GM18498 (cell line): ENCODE data around the gene SHC3.
A peak's percentile ranks its signal among the peaks of the same experiment; 100 is the strongest.
"Not testable (repeated sequence)": the region's sequence is repeated elsewhere in the genome, so short reads cannot be mapped to it uniquely, and the experiment has no call there.

Experiments
- ATAC-seq: cut with Tn5 transposase; IDR thresholded peaks from one replicate; pipeline ENCODE4 v1.9.1; 2021; ENCODE audit warnings: mild to moderate bottlenecking, moderate library complexity; ENCODE audit not compliant: unreplicated experiment

SHC3 gene, protein sequence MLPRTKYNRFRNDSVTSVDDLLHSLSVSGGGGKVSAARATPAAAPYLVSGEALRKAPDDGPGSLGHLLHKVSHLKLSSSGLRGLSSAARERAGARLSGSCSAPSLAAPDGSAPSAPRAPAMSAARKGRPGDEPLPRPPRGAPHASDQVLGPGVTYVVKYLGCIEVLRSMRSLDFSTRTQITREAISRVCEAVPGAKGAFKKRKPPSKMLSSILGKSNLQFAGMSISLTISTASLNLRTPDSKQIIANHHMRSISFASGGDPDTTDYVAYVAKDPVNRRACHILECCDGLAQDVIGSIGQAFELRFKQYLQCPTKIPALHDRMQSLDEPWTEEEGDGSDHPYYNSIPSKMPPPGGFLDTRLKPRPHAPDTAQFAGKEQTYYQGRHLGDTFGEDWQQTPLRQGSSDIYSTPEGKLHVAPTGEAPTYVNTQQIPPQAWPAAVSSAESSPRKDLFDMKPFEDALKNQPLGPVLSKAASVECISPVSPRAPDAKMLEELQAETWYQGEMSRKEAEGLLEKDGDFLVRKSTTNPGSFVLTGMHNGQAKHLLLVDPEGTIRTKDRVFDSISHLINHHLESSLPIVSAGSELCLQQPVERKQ

DNA sequence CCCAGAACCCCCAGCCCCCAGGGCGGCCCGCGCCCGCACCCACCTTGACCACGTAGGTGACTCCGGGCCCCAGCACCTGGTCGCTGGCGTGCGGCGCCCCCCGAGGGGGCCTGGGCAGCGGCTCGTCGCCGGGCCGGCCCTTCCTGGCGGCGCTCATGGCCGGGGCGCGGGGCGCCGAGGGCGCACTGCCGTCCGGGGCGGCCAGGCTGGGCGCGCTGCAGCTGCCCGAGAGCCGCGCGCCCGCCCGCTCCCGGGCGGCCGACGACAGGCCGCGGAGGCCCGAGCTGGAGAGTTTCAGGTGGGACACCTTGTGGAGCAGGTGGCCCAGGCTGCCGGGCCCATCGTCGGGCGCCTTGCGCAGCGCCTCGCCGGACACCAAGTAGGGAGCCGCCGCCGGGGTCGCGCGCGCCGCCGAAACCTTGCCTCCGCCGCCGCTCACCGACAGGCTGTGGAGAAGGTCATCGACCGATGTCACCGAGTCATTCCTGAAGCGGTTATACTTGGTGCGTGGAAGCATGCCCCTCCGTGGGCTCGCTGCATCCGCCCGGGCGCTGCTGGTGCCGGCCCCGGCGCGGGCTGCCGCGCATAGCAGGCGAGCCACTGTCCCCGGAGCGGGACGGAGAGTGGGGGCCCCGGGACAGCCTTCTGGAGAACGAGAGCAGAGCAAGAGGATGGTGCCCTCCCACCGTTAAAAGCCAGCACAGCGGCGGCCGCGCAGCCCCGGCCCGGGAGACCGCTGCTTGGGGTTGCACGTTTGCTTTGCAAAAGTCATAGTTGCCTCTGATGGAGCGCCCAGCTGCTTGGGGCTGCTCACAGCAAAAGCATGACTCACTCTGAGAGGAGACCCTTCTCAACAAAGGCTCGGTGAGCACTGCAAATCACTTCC, at the start of gene SHC3:
Gene SHC3 (minus strand): TSS at position 875 of the 886 bp plus-strand sequence. CDS start 358 bp downstream, at position 517.
- no peak for ATAC-seq

DNA sequence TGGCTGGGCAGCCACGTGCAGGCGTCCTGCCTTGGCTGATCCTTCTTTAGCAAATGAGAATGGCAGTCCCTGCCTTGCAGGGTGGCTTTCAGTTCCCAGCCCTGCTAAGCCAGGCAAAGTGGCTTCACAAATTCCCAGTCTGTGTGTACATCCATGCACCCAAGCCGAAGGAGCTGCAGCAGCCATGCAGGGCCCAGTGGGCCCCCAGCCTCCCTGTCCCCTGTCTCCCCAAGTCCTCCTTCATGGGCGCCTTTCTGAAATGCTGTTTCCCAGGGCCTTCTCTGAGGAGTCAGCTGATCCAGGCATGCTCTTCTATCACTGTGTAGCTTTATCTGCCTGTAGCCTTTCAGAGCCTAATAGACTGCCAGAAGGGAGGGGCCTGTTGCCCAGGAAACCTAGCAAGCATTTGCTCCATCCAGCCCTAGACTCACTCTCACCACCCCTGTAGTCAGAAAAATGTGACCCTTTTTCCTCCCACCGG, 47.4 kb upstream of the SHC3 start:
- no peak for ATAC-seq

DNA sequence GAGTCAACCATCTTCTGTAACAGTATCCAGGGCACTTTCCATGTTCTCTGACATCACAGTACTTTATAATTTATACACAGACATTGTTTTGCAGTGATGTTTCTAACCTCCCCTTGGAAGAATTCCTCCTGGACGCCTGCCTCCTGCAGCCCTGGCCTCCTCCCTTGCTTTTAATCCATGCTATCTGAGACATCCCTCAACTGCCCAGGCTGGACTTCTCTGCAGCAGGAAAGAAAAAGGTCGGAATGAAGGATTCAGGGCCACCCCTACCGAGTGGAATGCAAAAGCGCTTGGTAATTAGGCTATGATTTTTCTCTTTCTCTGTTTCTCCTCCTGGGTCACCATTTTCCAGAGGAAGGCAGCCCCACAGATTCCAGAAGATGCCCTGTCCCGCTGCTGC, 47.0 kb upstream of the SHC3 start:
- ATAC-seq = no peak

DNA sequence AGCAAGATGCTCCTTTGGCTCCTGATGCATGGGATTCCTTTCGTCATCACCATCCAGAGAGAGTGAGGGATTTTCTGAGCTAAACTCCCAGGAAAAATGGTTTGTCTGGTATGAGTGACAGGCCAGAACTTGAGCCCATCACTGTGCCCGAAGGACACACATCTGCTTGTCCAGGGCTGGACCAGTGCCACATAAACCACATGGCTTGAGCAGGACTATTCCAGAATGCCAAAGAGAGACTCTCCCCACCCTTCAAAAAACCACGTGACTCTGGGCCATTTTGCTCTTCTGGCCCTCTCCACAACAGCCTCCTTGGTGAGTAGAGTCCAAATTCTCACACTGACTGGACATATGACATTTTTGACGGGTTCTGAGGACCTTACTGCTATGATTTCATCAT, 46.4 kb upstream of the SHC3 start:
- ATAC-seq = no peak

DNA sequence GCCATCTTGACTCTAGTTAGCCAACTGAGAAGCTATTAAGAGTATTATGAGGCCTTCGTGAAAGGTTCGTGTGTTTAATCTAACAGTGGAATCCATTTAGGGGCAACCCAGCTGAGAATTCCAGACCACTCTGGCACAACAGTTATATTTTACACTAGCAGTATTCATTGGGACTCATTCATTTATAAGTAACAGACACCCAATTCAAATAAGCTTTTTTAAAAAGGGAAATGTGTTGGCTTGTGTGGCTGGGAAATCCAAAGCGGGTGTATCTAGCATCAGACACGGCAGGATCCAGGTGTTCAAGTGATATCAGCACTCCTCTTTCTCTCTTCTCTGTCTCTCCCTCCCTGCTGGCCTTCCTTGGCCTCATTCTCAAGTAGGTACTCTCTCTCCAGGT, 46.0 kb upstream of the SHC3 start:
- no peak for ATAC-seq

DNA sequence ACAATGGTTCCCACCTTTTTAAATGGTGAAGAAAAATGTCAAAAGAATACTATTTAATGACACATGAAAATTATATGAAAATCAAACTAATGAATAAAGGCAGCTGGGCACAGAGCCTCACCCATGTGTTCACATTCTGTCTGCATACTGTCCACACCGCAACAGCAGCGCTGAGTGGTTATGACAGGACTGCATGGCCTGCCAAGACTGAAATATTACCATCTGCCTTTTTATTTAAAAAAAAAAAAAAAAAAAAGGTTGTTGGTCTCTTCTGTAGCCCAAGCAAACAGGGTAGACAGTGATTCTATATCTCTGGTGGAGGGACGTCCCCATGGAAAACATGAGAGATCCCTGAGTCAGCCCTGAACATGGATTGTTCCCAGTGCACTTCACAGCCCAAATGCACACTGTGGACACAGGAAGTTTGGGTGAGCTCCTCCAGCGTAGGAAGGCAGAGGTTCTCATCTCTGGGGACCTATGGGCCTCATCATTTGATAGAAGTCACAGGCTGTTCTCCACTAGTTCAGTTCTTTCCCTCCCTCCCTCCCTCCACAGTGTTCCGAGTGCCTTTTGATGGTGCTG, 44.9 kb upstream of the SHC3 start:
- ATAC-seq = no peak

DNA sequence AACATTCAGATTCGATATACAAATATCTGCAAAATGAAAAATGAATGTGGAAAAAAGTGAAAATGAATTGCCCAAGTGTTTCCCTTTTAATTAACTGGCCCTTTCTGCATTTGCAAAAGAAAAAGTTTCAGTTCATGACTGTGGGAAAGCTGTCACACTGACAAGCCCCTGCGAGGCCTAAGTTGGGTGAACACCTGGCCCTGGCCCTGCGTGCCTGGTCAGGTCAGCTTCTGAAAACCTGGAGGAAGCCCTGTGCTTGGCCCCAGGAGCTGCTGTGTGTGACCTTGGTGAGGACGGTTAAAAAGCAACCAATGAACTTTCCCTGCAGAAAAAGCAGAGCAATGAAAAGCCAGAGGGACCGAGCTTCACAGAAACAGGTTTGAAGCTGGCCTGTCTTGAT, 41.0 kb upstream of the SHC3 start:
- peak; percentile 46 for ATAC-seq

DNA sequence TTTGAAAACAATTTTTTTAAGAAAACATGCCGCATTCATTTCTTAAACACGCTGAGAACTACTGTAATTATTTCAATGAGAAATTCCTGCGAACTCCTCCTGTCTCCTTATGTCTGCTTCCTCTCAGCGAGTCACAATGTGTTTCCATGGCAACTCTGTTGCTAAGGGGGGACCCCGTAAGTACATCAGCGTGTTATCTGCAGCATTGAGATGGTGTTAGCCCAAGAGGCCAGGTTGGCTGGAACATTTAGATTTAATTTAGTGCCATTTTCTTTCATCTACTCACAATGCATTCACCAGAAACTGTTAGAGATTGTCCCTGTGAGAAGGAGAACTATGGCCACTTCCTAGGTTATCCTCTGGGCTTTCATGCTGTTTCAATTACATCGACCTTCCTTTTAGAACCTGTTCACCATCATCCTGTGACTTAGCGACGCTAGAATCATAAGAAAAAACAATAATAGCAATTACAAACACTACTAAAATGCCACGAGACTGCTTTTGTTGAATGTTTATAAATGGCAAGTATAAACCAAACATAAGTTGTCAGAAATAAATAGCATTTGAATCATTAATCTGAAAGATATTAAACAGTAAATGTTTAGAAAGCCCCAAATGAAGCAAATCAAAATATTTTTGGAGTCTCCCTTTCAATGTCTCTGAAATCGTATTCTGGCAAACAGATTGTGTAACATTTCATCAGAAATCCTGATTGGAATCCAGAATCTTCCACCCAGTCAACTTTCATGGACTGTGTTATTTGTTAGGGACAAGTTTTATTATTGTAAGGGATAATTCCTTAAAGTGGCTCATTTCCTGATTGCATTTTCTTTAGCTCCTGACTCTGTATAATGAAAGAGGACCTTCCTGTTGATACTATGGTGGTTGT, 39.7 kb upstream of the SHC3 start:
- ATAC-seq = no peak

DNA sequence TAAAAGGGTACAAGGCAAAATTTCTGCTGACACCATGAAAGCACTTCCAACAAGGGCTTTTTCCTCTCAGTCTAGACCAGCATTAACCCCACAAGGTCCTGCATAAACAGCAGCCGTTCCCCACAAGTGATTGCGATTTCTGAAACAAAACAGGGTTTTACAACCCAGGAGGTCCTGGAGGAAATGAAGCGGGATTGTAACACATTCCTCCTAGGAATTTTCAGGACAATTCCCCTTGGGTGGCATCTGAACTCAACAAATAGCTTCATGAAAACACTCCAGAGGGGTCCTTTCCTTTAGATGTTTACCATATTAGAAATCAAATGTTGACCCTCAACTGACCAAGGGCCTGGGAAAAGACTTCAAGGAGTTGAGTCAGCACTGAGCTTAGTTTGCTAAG, 36.7 kb upstream of the SHC3 start:
- no peak for ATAC-seq

DNA sequence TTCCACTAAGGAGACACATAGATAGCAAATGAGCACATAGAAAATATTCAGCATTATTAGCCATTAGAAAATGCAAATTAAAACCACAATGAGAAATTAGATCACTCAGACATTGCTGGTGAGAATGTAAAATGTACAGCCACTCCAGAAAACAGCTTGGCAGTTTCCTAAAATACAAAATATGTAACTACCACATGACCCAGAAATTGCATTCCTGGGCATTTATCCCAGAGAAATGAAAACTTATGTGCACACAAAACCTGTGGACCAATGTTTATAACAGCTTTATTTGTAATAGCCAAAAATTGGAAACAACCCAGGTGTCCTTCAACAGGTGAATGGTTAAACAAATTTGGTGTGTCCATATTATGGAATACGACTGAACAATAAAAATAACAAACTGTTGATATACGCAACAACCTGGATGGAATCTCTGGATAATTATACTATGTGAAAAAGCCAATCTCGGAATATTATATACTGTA, 34.8 kb upstream of the SHC3 start:
- no peak for ATAC-seq

DNA sequence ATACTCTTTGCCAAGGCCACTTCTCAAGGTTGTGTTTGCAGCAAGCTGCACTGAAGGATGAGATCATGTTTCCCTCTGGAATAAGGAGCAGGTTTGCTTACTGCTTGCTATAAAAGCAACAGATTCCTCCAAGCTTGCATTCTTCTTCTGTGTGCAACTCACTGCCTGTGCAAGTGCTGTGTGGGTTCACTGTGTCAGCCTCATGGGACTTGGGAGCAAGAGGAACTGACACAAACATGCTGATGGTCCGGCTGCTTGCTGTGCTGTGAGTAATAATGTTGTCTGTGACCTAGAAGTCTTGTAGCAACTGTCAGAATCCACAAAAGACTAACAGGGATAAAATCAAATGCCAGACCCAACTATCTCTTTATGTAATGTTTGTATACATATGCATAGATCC, 33.6 kb upstream of the SHC3 start:
- ATAC-seq = no peak

DNA sequence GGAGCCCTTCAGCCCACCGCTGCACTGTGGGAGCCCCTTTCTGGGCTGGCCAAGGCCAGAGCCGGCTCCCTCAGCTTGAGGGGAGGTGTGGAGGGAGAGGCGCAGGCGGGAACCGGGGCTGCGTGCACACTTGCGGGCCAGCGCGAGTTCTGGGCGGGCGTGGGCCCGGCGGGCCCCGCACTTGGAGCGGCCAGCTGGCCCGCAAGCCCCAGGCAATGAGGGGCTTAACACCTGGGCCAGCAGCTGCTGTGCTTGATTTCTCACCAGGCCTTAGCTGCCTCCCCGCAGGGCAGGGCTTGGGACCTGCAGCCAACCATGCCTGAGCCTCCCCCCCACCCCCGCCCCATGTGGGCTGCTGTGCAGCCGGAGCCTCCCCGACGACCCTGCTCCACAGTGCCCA, 30.7 kb upstream of the SHC3 start:
- ATAC-seq = not testable (repeated sequence)

DNA sequence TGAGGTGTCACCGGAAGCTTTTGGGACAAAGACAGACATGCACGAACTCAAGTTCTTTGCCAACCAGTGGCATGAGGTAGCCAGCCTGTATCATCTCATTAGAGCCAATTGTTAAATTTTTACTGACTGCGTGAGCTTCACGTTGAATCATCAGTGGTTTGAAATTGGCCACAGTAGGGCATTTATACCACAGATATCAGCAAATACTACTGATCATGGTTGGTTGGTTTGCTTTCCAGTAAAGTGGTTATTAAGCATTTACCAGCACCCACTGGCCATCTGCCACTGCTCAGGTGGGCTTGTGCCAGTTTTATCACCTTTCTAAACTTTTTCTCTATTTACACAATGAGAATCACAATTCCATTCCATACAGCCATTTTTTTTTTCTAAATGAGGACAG, 28.4 kb upstream of the SHC3 start:
- ATAC-seq = no peak

DNA sequence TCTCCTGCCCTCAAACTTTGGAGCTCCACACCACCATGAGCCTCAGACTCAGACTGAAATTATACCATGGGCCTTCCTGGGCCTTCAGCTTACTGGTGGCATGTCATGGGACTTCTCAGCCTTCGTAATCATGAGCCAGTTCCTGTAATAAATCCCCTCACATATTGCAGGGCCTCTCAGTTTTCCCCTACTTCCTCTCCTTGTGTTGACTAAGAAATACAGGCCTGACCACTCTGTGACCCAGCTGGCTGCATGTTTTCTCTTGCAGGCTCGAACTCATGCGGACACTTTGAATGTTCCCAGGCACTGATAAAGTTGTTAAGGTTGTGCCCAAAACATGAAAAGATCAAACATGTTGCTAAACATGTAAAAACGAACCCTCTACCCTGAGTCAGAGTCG, 26.2 kb upstream of the SHC3 start:
- ATAC-seq = no peak

DNA sequence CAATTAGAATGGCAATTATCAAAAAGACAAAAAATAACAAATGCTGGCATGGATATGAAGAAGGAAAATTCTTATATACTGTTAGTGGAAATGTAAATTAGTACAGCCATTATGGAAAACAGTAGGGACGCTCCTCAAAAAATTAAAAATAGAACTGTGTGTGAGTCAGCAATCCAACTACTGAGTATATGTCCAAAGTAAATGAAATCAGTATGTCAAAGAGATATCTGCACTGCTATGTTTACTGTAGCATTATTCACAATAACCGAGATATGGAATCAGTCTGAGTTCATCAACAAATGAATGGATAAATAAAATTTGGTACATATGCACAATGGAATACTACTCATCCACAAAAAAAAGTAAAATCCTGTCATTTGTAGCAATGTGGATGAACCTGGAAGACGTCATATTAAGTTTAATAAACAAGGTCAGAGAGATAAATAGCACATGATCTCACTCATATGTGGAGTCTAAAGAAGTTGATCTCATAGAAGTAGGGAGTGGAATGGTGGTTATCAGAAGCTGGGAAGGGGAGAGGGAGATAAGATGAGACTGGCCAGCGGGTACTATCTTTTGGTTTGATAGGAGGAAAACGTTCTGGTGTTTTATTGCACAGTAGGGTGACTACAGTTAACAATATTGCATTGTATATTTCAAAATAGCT, 16.6 kb upstream of the SHC3 start:
- ATAC-seq = no peak

DNA sequence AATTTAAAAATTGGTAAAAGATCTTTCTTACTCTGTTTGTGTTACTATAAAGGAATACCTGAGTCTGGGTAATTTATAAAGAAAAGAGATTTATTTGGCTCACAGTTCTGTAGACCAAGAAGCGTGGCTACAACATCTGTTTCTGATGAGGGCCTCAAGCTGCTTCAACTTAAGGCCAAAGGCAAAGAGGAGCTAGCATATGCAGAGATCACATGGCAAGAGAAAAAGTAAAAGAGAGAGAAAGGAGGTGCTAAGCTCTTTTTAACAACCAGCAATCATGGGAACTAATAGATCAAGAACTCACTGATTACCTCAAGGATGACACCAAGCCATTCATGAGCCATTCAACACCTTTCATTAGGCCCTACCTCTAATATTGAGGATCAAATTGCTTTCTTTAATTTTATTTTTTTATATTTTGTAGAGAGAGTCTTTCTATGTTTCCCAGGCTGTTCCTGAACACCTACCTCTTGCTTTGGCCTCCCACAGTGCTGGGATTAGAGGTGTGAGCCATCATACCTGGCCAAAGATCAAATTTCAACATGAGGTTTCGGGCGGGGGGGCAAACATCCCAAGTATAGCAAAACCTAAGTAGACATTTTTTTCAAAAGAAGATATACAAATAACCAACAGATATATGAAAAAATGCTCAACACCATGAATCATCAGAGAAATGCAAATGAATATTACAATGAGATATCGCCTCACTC, 16.0 kb upstream of the SHC3 start:
- no peak for ATAC-seq

DNA sequence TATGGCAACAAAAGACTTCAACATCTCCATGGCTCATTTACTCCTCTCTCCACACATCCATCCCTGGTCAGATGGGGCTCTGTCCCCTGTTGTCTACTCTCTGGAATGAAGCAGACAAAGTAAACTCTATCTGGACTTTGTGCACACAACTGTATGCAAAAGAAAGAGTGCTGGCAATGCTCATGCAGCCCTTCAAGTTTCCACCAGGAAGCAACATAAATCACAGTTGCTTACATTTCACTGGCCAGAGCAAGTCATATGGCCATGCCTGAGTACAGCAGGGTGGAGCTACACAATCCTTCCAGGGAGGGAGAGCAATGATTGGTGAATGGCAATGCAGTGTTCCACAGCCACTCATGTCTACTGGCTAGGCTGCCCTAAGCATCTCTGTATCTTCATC, 12.4 kb upstream of the SHC3 start:
- no peak for ATAC-seq

DNA sequence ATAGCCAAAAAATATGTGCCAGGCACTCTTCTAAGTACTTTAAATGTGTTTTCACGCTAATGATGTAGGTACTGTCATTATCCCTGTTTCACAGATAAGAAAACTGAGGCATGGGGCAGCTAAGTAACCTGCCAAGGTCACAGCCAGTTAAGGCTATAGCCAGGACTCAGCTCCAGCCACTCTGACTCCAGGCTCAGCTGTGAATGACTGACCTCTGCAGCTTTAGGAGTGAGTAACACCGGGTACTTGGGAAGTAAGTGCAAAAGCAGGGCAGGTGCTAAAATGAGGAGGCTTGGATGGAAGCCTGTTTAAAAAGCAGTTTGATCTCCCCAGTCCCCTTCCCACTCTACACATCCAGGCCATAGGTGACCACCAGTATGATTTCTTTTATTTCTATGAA, 10.6 kb upstream of the SHC3 start:
- no peak for ATAC-seq

DNA sequence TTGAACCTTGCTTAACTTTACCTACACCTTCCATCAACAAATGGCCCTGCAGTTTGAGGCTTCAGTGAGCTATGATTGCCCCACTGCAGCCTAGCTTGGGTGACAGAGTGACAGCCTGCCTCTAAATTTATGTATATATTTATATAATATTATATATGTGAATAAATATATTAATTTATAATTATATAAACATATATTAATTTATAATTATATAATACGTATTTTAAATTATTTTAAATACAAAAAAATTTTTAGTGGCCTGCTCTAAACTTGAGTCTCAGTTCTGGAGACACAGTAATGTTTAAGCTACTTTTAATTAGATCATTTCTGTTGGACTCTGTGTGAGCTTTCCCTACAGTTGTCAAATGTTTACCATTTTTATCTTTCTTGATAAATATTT, 9.3 kb upstream of the SHC3 start:
- no peak for ATAC-seq
